ENCODE results near the gene ZFAND3.
"Not testable (repeated sequence)": the region's sequence is repeated elsewhere in the genome, so short reads cannot be mapped to it uniquely, and the experiment has no call there.

The ZFAND3 gene

GRCh38 chr6:37962481-37963080 is 143.1 kb downstream of the ZFAND3 start:
- in situ Hi-C loops (cut with HindIII; ENCODE audit: low sequenced_read_pairs), result not testable (repeated sequence)

- in situ Hi-C loops (cut with HindIII; ENCODE audit: low sequenced_read_pairs), result no loop called here
These were observed 146.6 kb downstream of the ZFAND3 start for GRCh38 chr6:37965964-37966676.

- in situ Hi-C loops (cut with HindIII; ENCODE audit: low sequenced_read_pairs), result no loop called here
These were observed 147.3 kb downstream of the ZFAND3 start for GRCh38 chr6:37966801-37967200.

- in situ Hi-C loops (cut with HindIII; ENCODE audit: low sequenced_read_pairs), result no loop called here
These were observed 148.1 kb downstream of the ZFAND3 start for GRCh38 chr6:37967651-37968050.

GRCh38 chr6:37971266-37971665 is 151.7 kb downstream of the ZFAND3 start:
- in situ Hi-C loops (cut with HindIII; ENCODE audit: low sequenced_read_pairs), result no loop called here

- in situ Hi-C loops (cut with HindIII; ENCODE audit: low sequenced_read_pairs), result no loop called here
These were observed 152.3 kb downstream of the ZFAND3 start for GRCh38 chr6:37971711-37972390.

GRCh38 chr6:37972994-37973757 is 153.6 kb downstream of the ZFAND3 start:
- in situ Hi-C loops (cut with HindIII; ENCODE audit: low sequenced_read_pairs), result no loop called here

GRCh38 chr6:37974381-37974780 is 154.9 kb downstream of the ZFAND3 start:
- in situ Hi-C loops (cut with HindIII; ENCODE audit: low sequenced_read_pairs), result no loop called here

GRCh38 chr6:37974943-37975342 is 155.4 kb downstream of the ZFAND3 start:
- in situ Hi-C loops (cut with HindIII; ENCODE audit: low sequenced_read_pairs), result no loop called here

- in situ Hi-C loops (cut with HindIII; ENCODE audit: low sequenced_read_pairs), result no loop called here
These were observed 158.2 kb downstream of the ZFAND3 start for GRCh38 chr6:37977715-37978114.

- in situ Hi-C loops (cut with HindIII; ENCODE audit: low sequenced_read_pairs), result no loop called here
These were observed 160.1 kb downstream of the ZFAND3 start for GRCh38 chr6:37979392-37980221.

GRCh38 chr6:37980222-37980595 is 160.7 kb downstream of the ZFAND3 start:
- in situ Hi-C loops (cut with HindIII; ENCODE audit: low sequenced_read_pairs), result no loop called here

- in situ Hi-C loops (cut with HindIII; ENCODE audit: low sequenced_read_pairs), result no loop called here
These were observed 162.1 kb downstream of the ZFAND3 start for GRCh38 chr6:37981626-37982025.

- in situ Hi-C loops (cut with HindIII; ENCODE audit: low sequenced_read_pairs), result no loop called here
These were observed 162.8 kb downstream of the ZFAND3 start for GRCh38 chr6:37982317-37982716.

GRCh38 chr6:37983720-37984501 is 164.4 kb downstream of the ZFAND3 start:
- in situ Hi-C loops (cut with HindIII; ENCODE audit: low sequenced_read_pairs), result no loop called here

- in situ Hi-C loops (cut with HindIII; ENCODE audit: low sequenced_read_pairs), result no loop called here
These were observed 165.1 kb downstream of the ZFAND3 start for GRCh38 chr6:37984578-37984977.

- in situ Hi-C loops (cut with HindIII; ENCODE audit: low sequenced_read_pairs), result no loop called here
These were observed 165.8 kb downstream of the ZFAND3 start for GRCh38 chr6:37985355-37985754.

- in situ Hi-C loops (cut with HindIII; ENCODE audit: low sequenced_read_pairs), result no loop called here
These were observed 167.5 kb downstream of the ZFAND3 start for GRCh38 chr6:37987018-37987417.

GRCh38 chr6:37987559-37987958 is 168.0 kb downstream of the ZFAND3 start:
- in situ Hi-C loops (cut with HindIII; ENCODE audit: low sequenced_read_pairs), result no loop called here

- in situ Hi-C loops (cut with HindIII; ENCODE audit: low sequenced_read_pairs), result no loop called here
These were observed 168.6 kb downstream of the ZFAND3 start for GRCh38 chr6:37988127-37988526.
